IMR-90 (cell line): ENCODE results near the gene CCL5. TPM values are rescaled to one million over a fixed set of nuclear protein-coding genes. Genes with fewer than 3 reads are reported as not detected.

Source experiments
- ATAC-seq: fragments of 200-7000 bp; cut with Tn5 transposase; 2 replicates; pipeline ENCODE4 v1.9.1; 2020; ENCODE audit warnings: low read depth, mild to moderate bottlenecking, moderate library complexity
- BruUV-seq: library from RNA; stranded (reverse); fragments of 400-500 nt; replicated peaks from 2 replicates; lab custom pipeline; 2021; lab: Mats Ljungman, UMichigan
- CTCF ChIA-PET: fragments of 300-600 bp; formaldehyde crosslinking; extraction: SDS; loops from one replicate; lab custom pipeline; 2021; ENCODE audit warnings: antibody characterized with exemption; lab: Yijun Ruan, JAX
- POLR2A ChIA-PET: fragments of 300-600 bp; sonication (Branson Sonifier 250); formaldehyde crosslinking; loops from one replicate; lab custom pipeline; 2022; ENCODE audit warnings: antibody characterized with exemption; ENCODE audit not compliant: unreplicated experiment; lab: Charles Lee
- DNase-seq: peaks from one replicate; pipeline ENCODE4 v3.0.0; 2013
- H2AFZ ChIP-seq: replicated peaks from 2 replicates; pipeline ENCODE3; 2013; ENCODE audit warnings: low read length, mild to moderate bottlenecking; ENCODE audit not compliant: poor library complexity
- H2AK5ac ChIP-seq: 2 replicates; pipeline ENCODE4 v1.6.1; 2013; ENCODE audit warnings: low read depth, low read length, inconsistent platforms
- H2AK9ac ChIP-seq: replicated peaks from 2 replicates; pipeline ENCODE3; 2013; ENCODE audit warnings: mild to moderate bottlenecking, low read depth, low read length, moderate library complexity; ENCODE audit not compliant: poor library complexity
- H2BK120ac ChIP-seq: 2 replicates; pipeline ENCODE4 v1.6.1; 2013; ENCODE audit warnings: low read depth, low read length, inconsistent platforms
- H2BK15ac ChIP-seq: 3 replicates; pipeline ENCODE4 v1.6.1; 2013; ENCODE audit warnings: low read depth, low read length, inconsistent platforms
- H2BK20ac ChIP-seq: 2 replicates; pipeline ENCODE4 v1.6.1; 2013; ENCODE audit warnings: low read depth, mild to moderate bottlenecking, inconsistent platforms, low read length, moderate library complexity
- H2BK5ac ChIP-seq: 2 replicates; pipeline ENCODE4 v1.6.1; 2013; ENCODE audit warnings: mild to moderate bottlenecking, low read depth, low read length, inconsistent platforms; ENCODE audit not compliant: poor library complexity, severe bottlenecking
- H3K14ac ChIP-seq: replicated peaks from 2 replicates; pipeline ENCODE4 v1.6.1; 2013; ENCODE audit warnings: low read depth, low read length, inconsistent platforms
- H3K18ac ChIP-seq: 2 replicates; pipeline ENCODE4 v1.6.1; 2013; ENCODE audit warnings: low read depth, low read length, control low read depth
- H3K23ac ChIP-seq: 2 replicates; pipeline ENCODE4 v1.6.1; 2013; ENCODE audit warnings: low read depth, low read length, inconsistent platforms
- H3K27ac ChIP-seq: 2 replicates; pipeline ENCODE4 v1.5.1; 2013; ENCODE audit warnings: mild to moderate bottlenecking, control low read depth, low read length; ENCODE audit not compliant: insufficient read depth
- H3K27me3 ChIP-seq: 2 replicates; pipeline ENCODE4 v1.6.1; 2013; ENCODE audit warnings: low read length; ENCODE audit not compliant: control insufficient read depth, insufficient read depth
- H3K36me3 ChIP-seq: 2 replicates; pipeline ENCODE4 v1.6.1; 2013; ENCODE audit warnings: low read length, mixed read lengths; ENCODE audit not compliant: control insufficient read depth, insufficient read depth
- H3K4ac ChIP-seq: 2 replicates; pipeline ENCODE4 v1.6.1; 2013; ENCODE audit warnings: low read depth, low read length, inconsistent platforms
- H3K4me1 ChIP-seq: 2 replicates; pipeline ENCODE4 v1.6.1; 2013; ENCODE audit warnings: low read length, mixed read lengths; ENCODE audit not compliant: control insufficient read depth, insufficient read depth
- H3K4me2 ChIP-seq: 2 replicates; pipeline ENCODE4 v1.6.1; 2013; ENCODE audit warnings: low read depth, mild to moderate bottlenecking, control low read depth, low read length, moderate library complexity
- H3K4me3 ChIP-seq: 2 replicates; pipeline ENCODE4 v1.5.1; 2013; ENCODE audit warnings: low read depth, mild to moderate bottlenecking, control low read depth, low read length, moderate library complexity; ENCODE audit not compliant: insufficient read depth
- H3K56ac ChIP-seq: 2 replicates; pipeline ENCODE4 v1.6.1; 2013; ENCODE audit warnings: low read length, inconsistent platforms; ENCODE audit not compliant: insufficient read depth; ENCODE audit errors: extremely low read depth
- H3K79me1 ChIP-seq, 2 experiments: 2 replicates each; pipeline ENCODE4 v1.6.1; 2013; ENCODE audit warnings: low read length in 2 of 2, inconsistent platforms in 1 of 2, low read depth in 1 of 2
- H3K9ac ChIP-seq: 2 replicates; pipeline ENCODE4 v1.6.1; 2013; ENCODE audit warnings: low read depth, low read length, control low read depth
- H3K9me1 ChIP-seq: 2 replicates; pipeline ENCODE4 v1.6.1; 2013; ENCODE audit warnings: low read length, inconsistent platforms; ENCODE audit not compliant: insufficient read depth
- H3K9me3 ChIP-seq: 2 replicates; pipeline ENCODE4 v1.6.1; 2013; ENCODE audit warnings: low read length; ENCODE audit not compliant: control insufficient read depth, insufficient read depth
- H4K20me1 ChIP-seq: 2 replicates; pipeline ENCODE4 v1.6.1; 2013; ENCODE audit warnings: low read length, inconsistent platforms; ENCODE audit not compliant: insufficient read depth
- H4K5ac ChIP-seq: 2 replicates; pipeline ENCODE4 v1.6.1; 2013; ENCODE audit warnings: mild to moderate bottlenecking, low read depth, low read length, control low read depth
- H4K8ac ChIP-seq, 2 experiments: 2 replicates each; pipeline ENCODE4 v1.6.1; 2013; ENCODE audit warnings: low read depth in 2 of 2, low read length in 2 of 2, control low read depth in 1 of 2, inconsistent platforms in 1 of 2
- H4K91ac ChIP-seq: 2 replicates; pipeline ENCODE4 v1.6.1; 2013; ENCODE audit warnings: low read depth, low read length, inconsistent platforms; ENCODE audit not compliant: insufficient read depth
- FOS ChIP-seq: fragments of 150-350 bp; IDR thresholded peaks from 2 replicates; pipeline ENCODE4 v1.6.1; 2016; ENCODE audit warnings: low read depth, low read length
- MAZ ChIP-seq: IDR thresholded peaks from 2 replicates; pipeline ENCODE4 v1.6.1; 2012; ENCODE audit warnings: low read depth, mild to moderate bottlenecking, low read length, improper control_type of control experiment, moderate library complexity, borderline replicate concordance
- MXI1 ChIP-seq: IDR thresholded peaks from 2 replicates; pipeline ENCODE4 v1.6.1; 2012; ENCODE audit warnings: low read depth, mild to moderate bottlenecking, low read length, moderate library complexity, borderline replicate concordance
- RAD21 ChIP-seq: IDR thresholded peaks from 2 replicates; pipeline ENCODE4 v1.6.1; 2012; ENCODE audit warnings: low read length, improper control_type of control experiment
- RCOR1 ChIP-seq: IDR thresholded peaks from 2 replicates; pipeline ENCODE4 v1.6.1; 2012; ENCODE audit warnings: mild to moderate bottlenecking, low read length, improper control_type of control experiment; ENCODE audit not compliant: insufficient replicate concordance
- WGBS, 2 experiments: methylation state at CpG; one replicate each; pipeline versions ENCODE4 v1.1.5 to v1.1.7; 2013; ENCODE audit warnings: missing lambda C conversion rate in 2 of 2; ENCODE audit not compliant: insufficient read length in 1 of 2; ENCODE audit errors: extremely low coverage in 2 of 2; 5-methylcytosine and 5-hydroxymethylcytosine counted together
- dilution Hi-C: fragments of 300-500 bp; cut with HindIII; formaldehyde crosslinking; loops from one replicate; pipeline ENCODE4 v1.14.3; 2018; ENCODE audit warnings: low sequenced_read_pairs; ENCODE audit not compliant: unreplicated experiment
- in situ Hi-C: fragments of 300-500 bp; cut with MboI; formaldehyde crosslinking; loops from 3 replicates; pipeline ENCODE4 v1.14.3; 2019; ENCODE audit warnings: low sequenced_read_pairs, inconsistent platforms, mixed read lengths
- intact Hi-C: fragments of 100-400 bp; cut with micrococcal nuclease; formaldehyde crosslinking; loops from 2 replicates; pipeline ENCODE4 v1.10.0; 2022
- polyA plus RNA-seq, 3 experiments: library from polyadenylated mRNA; depleted of rRNA; stranded (reverse); fragments of >200 nt; gene quantifications; 2 replicates each; pipeline ENCODE4 v1.2.3, GENCODE V29; 2012; ENCODE audit warnings: low replicate concordance in 1 of 3
- total RNA-seq: library from RNA; depleted of rRNA; stranded (reverse); fragments of >200 nt; gene quantifications from 2 replicates; pipeline ENCODE4 v1.2.3, GENCODE V29; 2012
- TF ChIP-seq, protein P1 (sequence below): fragments of 150-350 bp; IDR thresholded peaks from 2 replicates; pipeline ENCODE4 v1.6.1; 2016; ENCODE audit warnings: low read depth, mild to moderate bottlenecking, low read length, moderate library complexity, borderline replicate concordance
- TF ChIP-seq, protein P2 (sequence below): conservative IDR thresholded peaks from 2 replicates; pipeline ENCODE4 v1.5.1; 2012; ENCODE audit warnings: mild to moderate bottlenecking, low read depth, low read length, improper control_type of control experiment

The CCL5 gene
- total and polyA plus RNA-seq, 2 of the 4 experiments (the other 2 are of a cell fraction): not detected

DNA sequence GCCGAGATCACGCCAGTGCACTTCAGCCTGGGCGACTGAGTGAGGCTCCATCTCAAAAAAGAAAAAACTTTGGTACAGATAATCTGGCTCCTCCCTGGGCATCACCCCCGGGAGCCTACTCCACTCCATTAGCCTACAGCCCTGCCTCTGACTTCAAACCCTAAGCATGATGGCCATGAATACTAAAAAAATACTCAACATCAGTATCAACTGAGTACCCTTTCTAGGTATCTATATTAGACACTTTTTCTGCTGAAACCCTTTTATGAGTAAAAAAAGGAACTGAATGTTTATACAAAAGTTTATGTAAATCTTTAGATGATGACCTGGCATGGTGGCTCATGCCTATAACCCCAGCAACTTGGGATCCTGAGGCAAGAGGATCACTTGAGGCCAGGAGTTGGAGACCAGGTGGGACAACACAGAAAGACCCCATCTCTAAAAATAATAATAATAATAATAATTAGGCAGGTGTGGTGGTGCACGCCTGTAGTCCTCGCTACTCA, 43.5 kb upstream of the CCL5 start (continued):
- TF ChIP-seq MAZ: no peak
- TF ChIP-seq RCOR1: no peak
- TF ChIP-seq RAD21: no peak
- no peak for TF ChIP-seq FOS

DNA sequence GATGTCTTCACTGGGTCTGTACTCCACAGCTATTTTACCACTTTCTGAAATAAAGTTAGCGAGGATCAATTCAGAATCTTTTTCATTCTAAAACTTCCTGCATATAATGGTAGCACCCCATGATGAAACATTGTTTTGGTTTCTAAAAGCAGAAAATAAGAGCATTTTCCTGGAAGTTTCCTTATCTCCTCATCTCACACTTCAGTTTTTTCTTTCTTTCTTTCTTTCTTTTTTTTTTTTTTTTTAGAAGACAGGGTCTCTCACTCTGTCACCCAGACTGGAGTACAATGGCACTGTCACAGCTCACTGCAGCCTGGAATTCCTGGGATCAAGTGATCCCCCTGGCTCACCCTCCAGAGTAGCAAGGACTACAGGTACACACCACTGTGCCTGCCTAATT, 40.1 kb upstream of the CCL5 start:
- H3K4me2 ChIP-seq: no peak overlapping the region
- no peak overlapping the region for H3K9ac ChIP-seq
- H2BK15ac ChIP-seq: no peak overlapping the region
- no peak overlapping the region for H4K5ac ChIP-seq
- H2AFZ ChIP-seq: no peak overlapping the region
- BruUV-seq: no TSS peak
- DNase-seq (no peak), ATAC-seq (no peak)
- H3K9me1 ChIP-seq: no peaks in the 10 kb centered on the region
- no peak overlapping the region for H3K4me3 ChIP-seq
- ChIA-PET CTCF (no interaction called here), POLR2A (no interaction called here)
- H3K18ac ChIP-seq: no peak overlapping the region
- H2BK5ac ChIP-seq: no peak overlapping the region
- dilution Hi-C loops: no loop called here
- H4K8ac ChIP-seq: no peak overlapping the region
- H3K36me3 ChIP-seq: no peaks in the 10 kb centered on the region
- H3K4ac ChIP-seq: no peak overlapping the region
- no peaks in the 10 kb centered on the region for H3K27me3 ChIP-seq
- no peaks in the 10 kb centered on the region for H3K79me1 ChIP-seq
- H3K23ac ChIP-seq: no peak overlapping the region
- no peaks in the 10 kb centered on the region for H3K4me1 ChIP-seq
- H2AK5ac ChIP-seq: no peak overlapping the region
- no peak overlapping the region for H2BK20ac ChIP-seq
- H4K20me1 ChIP-seq: no peaks in the 10 kb centered on the region
- WGBS, 2 experiments: no CpG with 5 or more reads among the region's 1 CpG
- H4K91ac ChIP-seq: no peak overlapping the region
- TF ChIP-seq, protein P1, sequence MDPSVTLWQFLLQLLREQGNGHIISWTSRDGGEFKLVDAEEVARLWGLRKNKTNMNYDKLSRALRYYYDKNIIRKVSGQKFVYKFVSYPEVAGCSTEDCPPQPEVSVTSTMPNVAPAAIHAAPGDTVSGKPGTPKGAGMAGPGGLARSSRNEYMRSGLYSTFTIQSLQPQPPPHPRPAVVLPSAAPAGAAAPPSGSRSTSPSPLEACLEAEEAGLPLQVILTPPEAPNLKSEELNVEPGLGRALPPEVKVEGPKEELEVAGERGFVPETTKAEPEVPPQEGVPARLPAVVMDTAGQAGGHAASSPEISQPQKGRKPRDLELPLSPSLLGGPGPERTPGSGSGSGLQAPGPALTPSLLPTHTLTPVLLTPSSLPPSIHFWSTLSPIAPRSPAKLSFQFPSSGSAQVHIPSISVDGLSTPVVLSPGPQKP: no peak
- no peak for TF ChIP-seq MXI1
- TF ChIP-seq, protein P2, sequence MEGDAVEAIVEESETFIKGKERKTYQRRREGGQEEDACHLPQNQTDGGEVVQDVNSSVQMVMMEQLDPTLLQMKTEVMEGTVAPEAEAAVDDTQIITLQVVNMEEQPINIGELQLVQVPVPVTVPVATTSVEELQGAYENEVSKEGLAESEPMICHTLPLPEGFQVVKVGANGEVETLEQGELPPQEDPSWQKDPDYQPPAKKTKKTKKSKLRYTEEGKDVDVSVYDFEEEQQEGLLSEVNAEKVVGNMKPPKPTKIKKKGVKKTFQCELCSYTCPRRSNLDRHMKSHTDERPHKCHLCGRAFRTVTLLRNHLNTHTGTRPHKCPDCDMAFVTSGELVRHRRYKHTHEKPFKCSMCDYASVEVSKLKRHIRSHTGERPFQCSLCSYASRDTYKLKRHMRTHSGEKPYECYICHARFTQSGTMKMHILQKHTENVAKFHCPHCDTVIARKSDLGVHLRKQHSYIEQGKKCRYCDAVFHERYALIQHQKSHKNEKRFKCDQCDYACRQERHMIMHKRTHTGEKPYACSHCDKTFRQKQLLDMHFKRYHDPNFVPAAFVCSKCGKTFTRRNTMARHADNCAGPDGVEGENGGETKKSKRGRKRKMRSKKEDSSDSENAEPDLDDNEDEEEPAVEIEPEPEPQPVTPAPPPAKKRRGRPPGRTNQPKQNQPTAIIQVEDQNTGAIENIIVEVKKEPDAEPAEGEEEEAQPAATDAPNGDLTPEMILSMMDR: no peak
- H3K9me3 ChIP-seq: no peaks in the 10 kb centered on the region
- in situ Hi-C loops: no loop called here
- intact Hi-C loops: no loop called here
- H3K14ac ChIP-seq: no peak overlapping the region
- no peak overlapping the region for H3K56ac ChIP-seq
- H2AK9ac ChIP-seq: no peak overlapping the region
- H3K27ac ChIP-seq: no peak overlapping the region
- no peak overlapping the region for H2BK120ac ChIP-seq
